H1 (cell line): ENCODE data around the gene SEMA3D. TPM values are rescaled to one million over a fixed set of nuclear protein-coding genes. Genes with fewer than 3 reads are reported as not detected.

Source experiments
- CTCF ChIA-PET: fragments of 300-600 bp; sonication (Branson Sonifier 250); formaldehyde crosslinking; loops from one replicate; lab custom pipeline; 2021; ENCODE audit not compliant: partially characterized antibody; lab: Charles Lee
- POLR2A ChIA-PET: fragments of 300-600 bp; sonication (Branson Sonifier 250); formaldehyde crosslinking; loops from one replicate; lab custom pipeline; 2021; ENCODE audit warnings: inconsistent platforms; ENCODE audit not compliant: partially characterized antibody; lab: Charles Lee
- DNase-seq, 2 experiments: peaks; one replicate each; pipeline versions ENCODE4 v3.0.0 to v3.0.0-alpha.2; 2010 to 2022; ENCODE audit warnings: low spot score in 2 of 2, low read depth in 1 of 2, mixed read lengths in 1 of 2
- FAIRE-seq: peaks from 2 replicates; lab custom pipeline; 2011; peaks lifted over from hg19 to GRCh38; lab: Jason Lieb, UNC
- H2AFZ ChIP-seq: 2 replicates; pipeline ENCODE4 v1.8.1; 2012; ENCODE audit warnings: low read length, inconsistent platforms
- H2AK5ac ChIP-seq: 2 replicates; pipeline ENCODE4 v1.6.1; 2013; ENCODE audit warnings: low read depth, low read length
- H2BK120ac ChIP-seq: replicated peaks from 2 replicates; pipeline ENCODE3; 2013; ENCODE audit warnings: low read depth, low read length, inconsistent platforms
- H2BK12ac ChIP-seq: 2 replicates; pipeline ENCODE4 v1.6.1; 2013; ENCODE audit warnings: low read depth, low read length
- H2BK15ac ChIP-seq: 2 replicates; pipeline ENCODE4 v1.6.1; 2013; ENCODE audit warnings: low read length
- H2BK20ac ChIP-seq: 2 replicates; pipeline ENCODE4 v1.6.1; 2013; ENCODE audit warnings: low read length
- H2BK5ac ChIP-seq: 2 replicates; pipeline ENCODE4 v1.6.1; 2013; ENCODE audit warnings: low read depth, low read length
- H3K14ac ChIP-seq: 2 replicates; pipeline ENCODE4 v1.6.1; 2013; ENCODE audit warnings: inconsistent platforms; ENCODE audit not compliant: insufficient read length
- H3K18ac ChIP-seq: 2 replicates; pipeline ENCODE4 v1.6.1; 2013; ENCODE audit warnings: low read length; ENCODE audit errors: extremely low read depth
- H3K23ac ChIP-seq: 2 replicates; pipeline ENCODE4 v1.6.1; 2013; ENCODE audit warnings: inconsistent platforms; ENCODE audit not compliant: insufficient read length
- H3K23me2 ChIP-seq: 2 replicates; pipeline ENCODE4 v1.6.1; 2013; ENCODE audit warnings: low read depth, low read length
- H3K27ac ChIP-seq: 2 replicates; pipeline ENCODE4 v1.6.1; 2011; ENCODE audit warnings: low read depth, low read length, inconsistent platforms
- H3K27me3 ChIP-seq, 4 experiments: replicated peaks in 1 of 4; 1 replicate in 1 of 4; 2 replicates in 3 of 4; pipeline versions ENCODE4 v1.6.1 to v1.8.1; 2011 to 2013; ENCODE audit warnings: low read length in 3 of 4, mild to moderate bottlenecking in 3 of 4, inconsistent platforms in 2 of 4, mixed read lengths in 2 of 4, moderate library complexity in 1 of 4; ENCODE audit not compliant: control insufficient read depth in 3 of 4, insufficient read depth in 3 of 4; ENCODE audit errors: extremely low read depth in 1 of 4
- H3K36me3 ChIP-seq, 4 experiments: 2 replicates each; pipeline versions ENCODE4 v1.6.1 to v1.8.1; 2011 to 2013; ENCODE audit warnings: mild to moderate bottlenecking in 4 of 4, low read length in 3 of 4, moderate library complexity in 2 of 4, control low read depth in 1 of 4, inconsistent platforms in 1 of 4; ENCODE audit not compliant: insufficient read depth in 4 of 4, control insufficient read depth in 2 of 4
- H3K4ac ChIP-seq: replicated peaks from 2 replicates; pipeline ENCODE3; 2013; ENCODE audit warnings: low read length, low read depth, mixed read lengths, inconsistent platforms; ENCODE audit not compliant: insufficient read length
- H3K4me1 ChIP-seq, 4 experiments: replicated peaks in 1 of 4; 1 replicate in 1 of 4; 2 replicates in 3 of 4; pipeline versions ENCODE4 v1.6.1 to v1.8.1; 2011 to 2013; ENCODE audit warnings: low read length in 3 of 4, inconsistent platforms in 2 of 4, mixed read lengths in 1 of 4; ENCODE audit not compliant: insufficient read depth in 4 of 4, control insufficient read depth in 3 of 4
- H3K4me2 ChIP-seq, 2 experiments: 2 replicates each; pipeline versions ENCODE4 v1.6.1 to v1.8.1; 2011 to 2013; ENCODE audit warnings: low read depth in 2 of 2, low read length in 2 of 2, control low read depth in 1 of 2, inconsistent platforms in 1 of 2, mild to moderate bottlenecking in 1 of 2; ENCODE audit not compliant: insufficient read depth in 1 of 2
- H3K4me3 ChIP-seq, 4 experiments: fragments of 200-600, 300-600 bp in 1 of 4; sonication (generic), shearing (Covaris generic), sonication (Bioruptor Twin) in 1 of 4; 2 replicates each; pipeline versions ENCODE4 v1.5.1 to v1.8.1; 2011 to 2016; ENCODE audit warnings: low read length in 4 of 4, low read depth in 3 of 4, control low read depth in 2 of 4, inconsistent platforms in 2 of 4, mild to moderate bottlenecking in 2 of 4, mixed read lengths in 1 of 4, moderate library complexity in 1 of 4; ENCODE audit not compliant: insufficient read depth in 2 of 4; ENCODE audit errors: extremely low read depth in 1 of 4
- H3K56ac ChIP-seq: replicated peaks from 2 replicates; pipeline ENCODE3; 2013; ENCODE audit warnings: low read depth, mild to moderate bottlenecking, mixed read lengths, low read length, inconsistent platforms; ENCODE audit not compliant: insufficient read length
- H3K79me1 ChIP-seq: 2 replicates; pipeline ENCODE4 v1.6.1; 2013; ENCODE audit warnings: low read depth, low read length, control low read depth
- H3K79me2 ChIP-seq, 2 experiments: 2 replicates each; pipeline versions ENCODE4 v1.6.1 to v1.8.1; 2012 to 2013; ENCODE audit warnings: low read length in 2 of 2, mild to moderate bottlenecking in 2 of 2, inconsistent platforms in 1 of 2; ENCODE audit not compliant: insufficient read depth in 2 of 2, control insufficient read depth in 1 of 2
- H3K9ac ChIP-seq, 4 experiments: replicated peaks in 1 of 4; 1 replicate in 1 of 4; 2 replicates in 3 of 4; pipeline versions ENCODE4 v1.6.1 to v1.8.1; 2011 to 2013; ENCODE audit warnings: low read depth in 3 of 4, low read length in 3 of 4, control low read depth in 2 of 4, mild to moderate bottlenecking in 2 of 4, moderate library complexity in 2 of 4, inconsistent platforms in 1 of 4; ENCODE audit errors: extremely low read depth in 1 of 4
- H3K9me3 ChIP-seq, 2 experiments: 2 replicates each; pipeline versions ENCODE4 v1.6.1 to v1.8.1; 2012 to 2013; ENCODE audit warnings: mild to moderate bottlenecking in 2 of 2, moderate library complexity in 2 of 2, control low read depth in 1 of 2, inconsistent platforms in 1 of 2, low read depth in 1 of 2, low read length in 1 of 2, mixed read lengths in 1 of 2; ENCODE audit not compliant: insufficient read depth in 2 of 2
- H4K20me1 ChIP-seq, 2 experiments: replicated peaks in 1 of 2; 2 replicates each; pipeline versions ENCODE3 to v1.8.1; 2011 to 2013; ENCODE audit warnings: inconsistent platforms in 2 of 2, low read length in 2 of 2, mild to moderate bottlenecking in 1 of 2; ENCODE audit not compliant: insufficient read depth in 2 of 2, control insufficient read depth in 1 of 2
- H4K5ac ChIP-seq: 2 replicates; pipeline ENCODE4 v1.6.1; 2013; ENCODE audit warnings: low read length, low read depth, mixed read lengths, inconsistent platforms; ENCODE audit not compliant: insufficient read length
- H4K8ac ChIP-seq: 2 replicates; pipeline ENCODE4 v1.8.0; 2013; ENCODE audit warnings: mild to moderate bottlenecking, moderate library complexity, low read length, inconsistent platforms; ENCODE audit not compliant: insufficient read depth; ENCODE audit errors: extremely low read depth
- H4K91ac ChIP-seq: replicated peaks from 2 replicates; pipeline ENCODE3; 2013; ENCODE audit warnings: low read length, mixed read lengths, inconsistent platforms; ENCODE audit not compliant: insufficient read length
- ATF2 ChIP-seq: IDR thresholded peaks from 2 replicates; pipeline ENCODE4 v1.6.1; 2012; ENCODE audit warnings: low read length, inconsistent platforms
- CTCF ChIP-seq, 3 experiments: IDR thresholded peaks; 1 replicate in 2 of 3; 2 replicates in 1 of 3; pipeline versions ENCODE4 v1.5.1 to v1.6.1; 2011; ENCODE audit warnings: low read length in 3 of 3, mild to moderate bottlenecking in 3 of 3, inconsistent platforms in 2 of 3, low read depth in 1 of 3, moderate library complexity in 1 of 3; ENCODE audit not compliant: insufficient read depth in 1 of 3; ENCODE audit errors: control extremely low read depth in 1 of 3
- JUN ChIP-seq: IDR thresholded peaks from 2 replicates; pipeline ENCODE4 v1.6.1; 2011; ENCODE audit warnings: low read depth, mild to moderate bottlenecking, improper control_type of control experiment, low read length
- SAP30 ChIP-seq: fragments of 300-600 bp; sonication (generic); IDR thresholded peaks from 2 replicates; pipeline ENCODE4 v1.7.1; 2012; ENCODE audit warnings: low read length, moderate library complexity, mild to moderate bottlenecking, inconsistent platforms; ENCODE audit not compliant: insufficient read depth, insufficient replicate concordance
- TAF7 ChIP-seq: optimal IDR thresholded peaks from 2 replicates; pipeline ENCODE3; 2011; ENCODE audit warnings: low read depth, mild to moderate bottlenecking, inconsistent platforms, low read length, moderate library complexity, borderline replicate concordance
- USF2 ChIP-seq: IDR thresholded peaks from 2 replicates; pipeline ENCODE4 v1.6.1; 2011; ENCODE audit warnings: low read length, improper control_type of control experiment
- WGBS, 2 experiments: shearing (Covaris generic) in 1 of 2; methylation state at CpG; one replicate each; pipeline versions ENCODE4 v1.1.6 to v1.1.7; 2013 to 2015; ENCODE audit warnings: low lambda C conversion rate in 2 of 2, mixed read lengths in 2 of 2, inconsistent platforms in 1 of 2, low coverage in 1 of 2, missing lambda C conversion rate in 1 of 2; ENCODE audit not compliant: insufficient replicate concordance in 2 of 2, insufficient coverage in 1 of 2, insufficient read length in 1 of 2; ENCODE audit errors: extremely low coverage in 1 of 2, missing lambda C conversion rate in 1 of 2; 5-methylcytosine and 5-hydroxymethylcytosine counted together
- polyA plus RNA-seq, 7 experiments: library from polyadenylated mRNA; depleted of rRNA in 3 of 7; stranded (reverse) in 5 of 7; unstranded in 2 of 7; fragments of >200 nt in 5 of 7; fragments of 200-250 nt in 2 of 7; gene quantifications; 1 replicate in 5 of 7; 2 replicates in 1 of 7; 4 replicates in 1 of 7; pipeline versions ENCODE4 v1.2.1 to v1.2.3, GENCODE V29; 2011 to 2013; ENCODE audit warnings: missing spikeins in 2 of 7, mixed read lengths in 2 of 7
- total RNA-seq: library from RNA; stranded (reverse); fragmentation: NEBNext Ultra II Directional; extraction: Animal tissue kit (Norgen Biotek cat#: 25700); gene quantifications from 2 replicates; pipeline ENCODE4 v1.2.1, GENCODE V29; 2021

Gene SEMA3D
- total and polyA plus RNA-seq, 2 of the 8 experiments (the other 6 are each of a cell fraction or from before 2014, with no cell fraction given), result 1.6 to 3.5 TPM

- Histone ChIP-seq H3K9ac (no peak overlapping the region), H4K5ac (no peak overlapping the region), H3K79me1 (no peaks in the 10 kb centered on the region), H3K4ac (no peak overlapping the region), H4K20me1 (no peaks in the 10 kb centered on the region), H2AFZ (no peak overlapping the region), H2BK12ac (no peak overlapping the region), H3K23me2 (no peaks in the 10 kb centered on the region), H3K18ac (no peak overlapping the region), H2BK15ac (no peak overlapping the region), H3K36me3 (no peaks in the 10 kb centered on the region), H3K56ac (no peak overlapping the region), H3K79me2 (no peaks in the 10 kb centered on the region), H2BK5ac (no peak overlapping the region), H3K23ac (no peak overlapping the region), H4K8ac (no peak overlapping the region), H3K4me2 (no peak overlapping the region), H3K9me3 (no peaks in the 10 kb centered on the region), H2BK120ac (no peak overlapping the region), H3K14ac (no peak overlapping the region), H3K4me1 (peaks cover 0 to 12% (median 4%) of the 10 kb centered on the region in 4 experiments; a peak in 4 of 7 replicates), H3K4me3 (no peak overlapping the region), H3K27me3 (no peaks in the 10 kb centered on the region), H4K91ac (no peak overlapping the region), H2BK20ac (no peak overlapping the region), H2AK5ac (no peak overlapping the region), H3K27ac (no peak overlapping the region)
- DNase-seq (no peak), FAIRE-seq (no peak)
- ChIA-PET CTCF (interaction anchor here (1.0 to 1.3 kb wide), 2 partner anchors 9 to 189 kb away, joined by 3 to 4 read pairs; no protein-coding TSS in a partner anchor), POLR2A (no interaction called here)
- TF ChIP-seq CTCF (IDR thresholded peaks at IDR 0.05; ENCODE audit: control extremely low read depth in 1 of 3, insufficient read depth in 1 of 3, low read depth in 1 of 3, low read length in 3 of 3) (no peak), SAP30 (no peak), JUN (no peak), USF2 (no peak), TAF7 (no peak), ATF2 (no peak)
- WGBS, 2 experiments, result 84% methylated on average over 3 of the region's 3 CpGs; no CpG with 5 or more reads in 1 of the 2 experiments
Observed at GRCh38 chr7:85001495-85002345, 185.1 kb downstream of the SEMA3D start.
